Tibial nerve (tissue), 4 donors: Measurements from ENCODE around the gene LRRC27. TPM values are rescaled to one million over a fixed set of nuclear protein-coding genes. Genes with fewer than 3 reads are reported as not detected.
"Not testable (repeated sequence)": the region's sequence is repeated elsewhere in the genome, so short reads cannot be mapped to it uniquely, and the experiment has no call there.

ENCODE experiments used
- DNase-seq, 2 donors: peaks; one replicate each; pipeline ENCODE4 v3.0.0-alpha.2; 2019; ENCODE audit warnings: low spot score in 2 of 2
- H3K27ac ChIP-seq, 4 donors: fragments of 200-600 bp; sonication (generic) in 3 of 4; one replicate each; pipeline ENCODE4 v1.5.1; 2017 to 2019; ENCODE audit warnings: mild to moderate bottlenecking in 1 of 4
- H3K27me3 ChIP-seq, 2 donors: fragments of 200-600 bp; sonication (generic) in 1 of 2; one replicate each; pipeline versions ENCODE4 v1.5.1 to v1.6.0; 2017 to 2019
- H3K36me3 ChIP-seq, 3 donors: fragments of 200-600 bp; sonication (generic); one replicate each; pipeline ENCODE4 v1.5.1; 2018 to 2019
- H3K4me1 ChIP-seq, 4 donors: fragments of 200-600 bp; sonication (generic) in 3 of 4; one replicate each; pipeline ENCODE4 v1.5.1; 2017 to 2019
- H3K4me3 ChIP-seq, 4 donors: fragments of 200-600 bp; sonication (generic) in 3 of 4; one replicate each; pipeline ENCODE4 v1.5.1; 2017 to 2019; ENCODE audit warnings: mild to moderate bottlenecking in 1 of 4, moderate library complexity in 1 of 4
- H3K9me3 ChIP-seq, 4 donors: fragments of 200-600 bp; sonication (generic) in 3 of 4; one replicate each; pipeline ENCODE4 v1.5.1; 2017 to 2019
- EP300 ChIP-seq, 2 donors: sonication (generic); formaldehyde crosslinking; IDR thresholded peaks; one replicate each; pipeline ENCODE4 v1.6.1; 2017; ENCODE audit warnings: antibody characterized with exemption in 2 of 2, mild to moderate bottlenecking in 1 of 2
- POLR2A ChIP-seq, 2 donors: fragments of 450-650 bp; IDR thresholded peaks; one replicate each; pipeline ENCODE4 v1.6.1; 2017; ENCODE audit warnings: antibody characterized with exemption in 2 of 2, mild to moderate bottlenecking in 2 of 2, moderate library complexity in 2 of 2
- WGBS, 2 donors: methylation state at CpG; one replicate each; pipeline ENCODE4 v1.1.5; 2018; 5-methylcytosine and 5-hydroxymethylcytosine counted together
- total RNA-seq, 4 donors: library from RNA; depleted of rRNA; stranded (reverse); fragments of >200 nt; gene quantifications; one replicate each; pipeline ENCODE4 v1.1.0, GENCODE V29; 2016
- TF ChIP-seq, protein P1 (sequence below), 5 experiments: fragments of 200-600 bp in 3 of 5; fragments of 450-650 bp in 2 of 5; sonication (generic) in 3 of 5; IDR thresholded peaks; one replicate each; pipeline ENCODE4 v1.5.1; 2016 to 2019; ENCODE audit warnings: antibody characterized with exemption in 5 of 5, mild to moderate bottlenecking in 3 of 5, moderate library complexity in 2 of 5

Gene LRRC27
- total RNA-seq, 4 donors from 2014 or later: 10.1 to 21.6 (median 17.9) TPM

DNA sequence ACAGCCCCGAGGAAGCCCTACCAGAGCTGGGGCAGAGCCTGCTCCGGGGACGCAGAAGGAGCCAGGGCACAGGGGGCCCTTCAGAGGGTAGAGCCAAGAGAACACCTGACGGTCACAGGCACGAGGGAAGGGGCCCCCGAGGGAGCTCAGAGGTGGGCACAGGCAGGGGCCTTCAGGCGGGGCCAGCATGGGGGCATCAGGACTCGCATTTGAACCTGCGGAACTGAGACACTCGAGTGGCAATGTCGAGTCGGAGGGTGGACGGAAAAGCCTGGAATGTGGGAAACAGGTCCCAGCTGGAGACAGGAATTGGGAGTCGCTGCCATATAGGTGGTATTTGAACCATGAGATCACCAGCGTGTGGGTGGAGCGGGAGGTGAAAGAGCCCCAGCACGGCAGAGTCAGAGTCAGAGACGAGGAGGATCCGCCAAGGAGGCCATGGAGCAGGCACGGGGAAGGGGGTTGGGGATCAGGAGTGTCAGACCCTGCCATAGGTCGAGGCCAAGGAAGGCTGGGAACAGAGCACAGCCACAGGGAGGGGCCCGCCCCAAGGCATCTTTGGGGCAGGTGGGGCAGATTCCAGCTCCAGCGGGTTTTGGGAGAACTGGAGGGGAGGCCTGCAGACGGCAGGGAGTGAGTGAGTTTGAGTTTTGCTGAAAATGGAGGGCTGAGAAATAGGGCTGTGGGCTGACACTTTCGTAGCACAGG, 38.0 kb upstream of the LRRC27 start:
- no peaks in the 10 kb centered on the region for H3K36me3 ChIP-seq
- no peaks in the 10 kb centered on the region for H3K27me3 ChIP-seq
- H3K4me1 ChIP-seq: peaks cover 0 to 9% (median 0%) of the 10 kb centered on the region in 4 donors
- TF ChIP-seq, protein P1, sequence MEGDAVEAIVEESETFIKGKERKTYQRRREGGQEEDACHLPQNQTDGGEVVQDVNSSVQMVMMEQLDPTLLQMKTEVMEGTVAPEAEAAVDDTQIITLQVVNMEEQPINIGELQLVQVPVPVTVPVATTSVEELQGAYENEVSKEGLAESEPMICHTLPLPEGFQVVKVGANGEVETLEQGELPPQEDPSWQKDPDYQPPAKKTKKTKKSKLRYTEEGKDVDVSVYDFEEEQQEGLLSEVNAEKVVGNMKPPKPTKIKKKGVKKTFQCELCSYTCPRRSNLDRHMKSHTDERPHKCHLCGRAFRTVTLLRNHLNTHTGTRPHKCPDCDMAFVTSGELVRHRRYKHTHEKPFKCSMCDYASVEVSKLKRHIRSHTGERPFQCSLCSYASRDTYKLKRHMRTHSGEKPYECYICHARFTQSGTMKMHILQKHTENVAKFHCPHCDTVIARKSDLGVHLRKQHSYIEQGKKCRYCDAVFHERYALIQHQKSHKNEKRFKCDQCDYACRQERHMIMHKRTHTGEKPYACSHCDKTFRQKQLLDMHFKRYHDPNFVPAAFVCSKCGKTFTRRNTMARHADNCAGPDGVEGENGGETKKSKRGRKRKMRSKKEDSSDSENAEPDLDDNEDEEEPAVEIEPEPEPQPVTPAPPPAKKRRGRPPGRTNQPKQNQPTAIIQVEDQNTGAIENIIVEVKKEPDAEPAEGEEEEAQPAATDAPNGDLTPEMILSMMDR (IDR thresholded peaks at IDR 0.05): no peak
- TF ChIP-seq POLR2A (IDR thresholded peaks at IDR 0.05) (no peak), EP300 (IDR thresholded peaks at IDR 0.05) (no peak)
- DNase-seq: no peak
- H3K4me3 ChIP-seq: no peak overlapping the region
- 75 to 78% methylated on average over 25 of the region's 25 CpGs for WGBS, 2 donors
- H3K27ac ChIP-seq: peak overlapping the region in 1 of 4 donors; percentile 27
- H3K9me3 ChIP-seq: peaks cover 0 to 13% (median 2%) of the 10 kb centered on the region in 4 donors

DNA sequence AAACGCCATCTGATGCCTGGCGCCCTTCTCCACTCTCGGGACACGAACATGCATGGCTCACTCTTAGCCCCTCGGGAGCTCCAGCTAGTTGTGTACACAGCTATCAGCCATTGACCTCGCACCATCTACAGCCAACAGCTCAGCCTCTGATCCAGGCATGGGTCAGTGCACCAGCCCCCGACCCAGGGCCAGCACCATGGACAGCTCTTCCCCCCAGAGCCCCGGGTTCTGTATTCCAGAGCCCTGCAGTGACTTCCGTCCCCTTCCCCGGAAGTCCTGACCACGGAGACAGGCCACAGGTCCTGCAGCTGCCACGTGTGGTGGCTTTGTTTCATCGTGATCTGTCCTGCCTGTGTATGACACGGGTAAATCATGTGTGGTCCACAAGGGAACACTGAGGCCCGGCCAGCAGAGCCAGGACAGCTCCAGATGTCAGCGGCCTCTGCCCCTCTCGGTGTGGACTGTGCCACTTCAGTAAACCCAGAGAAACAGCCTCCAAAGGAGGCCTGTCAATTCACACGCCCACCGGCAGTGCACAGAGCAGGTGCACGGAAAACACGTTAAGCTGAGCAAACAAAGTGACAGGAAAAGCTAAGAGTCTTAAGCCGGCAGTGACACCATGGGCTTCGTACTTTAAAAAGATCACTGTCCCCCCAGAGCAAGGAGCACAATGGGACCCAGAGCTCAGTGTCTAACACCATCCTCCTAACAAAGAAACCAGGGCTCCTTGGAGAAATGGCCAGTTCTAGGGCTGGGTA, 37.3 kb upstream of the LRRC27 start:
- DNase-seq: no peak
- Histone ChIP-seq H3K27me3 (no peaks in the 10 kb centered on the region), H3K27ac (no peak overlapping the region), H3K4me1 (peaks cover 0 to 9% (median 0%) of the 10 kb centered on the region in 4 donors), H3K36me3 (no peaks in the 10 kb centered on the region), H3K9me3 (peaks cover 0 to 5% (median under 1%) of the 10 kb centered on the region in 4 donors), H3K4me3 (no peak overlapping the region)
- TF ChIP-seq, protein P1 (IDR thresholded peaks at IDR 0.05): no peak
- TF ChIP-seq POLR2A (IDR thresholded peaks at IDR 0.05): no peak
- no peak for TF ChIP-seq EP300 (IDR thresholded peaks at IDR 0.05)
- WGBS, 2 donors: 75 to 79% methylated on average over 23 of the region's 23 CpGs

DNA sequence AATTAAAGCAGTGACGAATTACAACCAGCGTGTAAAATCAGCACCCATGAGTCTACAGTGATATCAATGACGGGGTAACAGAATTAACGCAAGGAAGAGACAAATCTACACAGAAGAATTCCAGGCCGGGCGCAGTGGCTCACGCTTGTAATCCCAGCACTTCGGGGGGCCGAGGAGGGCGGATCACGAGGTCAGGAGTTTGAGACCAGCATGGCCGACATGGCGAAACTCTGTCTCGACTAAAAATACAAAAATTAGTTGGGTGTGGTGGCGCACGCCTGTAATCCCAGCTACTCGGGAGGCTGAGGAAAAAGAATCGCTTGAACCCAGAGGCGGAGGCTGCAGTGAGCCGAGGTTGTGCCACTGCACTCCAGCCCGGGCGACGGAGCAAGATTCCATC, 36.5 kb upstream of the LRRC27 start:
- H3K4me3 ChIP-seq, H3K9me3 ChIP-seq, H3K4me1 ChIP-seq, H3K27ac ChIP-seq, DNase-seq, H3K27me3 ChIP-seq, H3K36me3 ChIP-seq: not testable (repeated sequence)
- 93 to 95% methylated on average over 23 of the region's 23 CpGs for WGBS, 2 donors

DNA sequence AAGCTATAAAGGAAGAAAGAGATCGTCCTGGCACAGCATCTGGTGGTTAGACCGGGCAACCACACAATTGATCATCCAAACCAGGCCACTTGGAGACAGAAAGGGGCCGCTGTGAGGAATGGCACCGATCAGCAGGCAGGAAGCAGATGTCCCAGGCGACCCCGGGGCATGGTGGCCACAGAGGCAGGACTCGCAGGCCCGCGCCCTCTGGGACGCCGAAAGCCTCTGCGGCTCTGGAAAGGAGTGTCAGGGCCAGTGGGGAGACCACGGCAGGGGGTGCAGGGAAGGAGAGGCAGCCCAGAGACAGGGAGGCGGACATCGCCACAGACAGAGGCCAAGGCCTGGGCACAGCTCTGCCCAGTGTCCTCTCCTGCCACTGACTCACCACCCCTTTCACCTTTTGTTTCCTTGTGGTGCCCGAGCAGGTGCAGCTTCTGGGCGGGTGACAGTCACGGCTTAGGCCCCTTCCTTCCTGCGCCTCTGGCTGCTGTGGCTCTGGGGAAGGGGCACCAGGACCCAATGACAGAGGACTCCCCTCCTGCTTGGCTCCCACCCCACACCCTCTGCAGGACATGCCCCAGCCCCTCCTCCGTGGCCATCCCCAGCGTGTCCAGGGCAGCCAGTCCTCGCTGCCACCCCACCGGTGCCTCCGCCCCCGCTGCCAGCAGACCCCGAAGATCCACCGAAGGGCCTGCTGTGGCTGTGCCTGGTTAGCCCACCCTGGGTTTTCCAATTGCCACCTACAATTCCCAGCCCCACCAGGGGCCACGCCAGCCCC, 35.1 kb upstream of the LRRC27 start:
- Histone ChIP-seq H3K9me3 (no peaks in the 10 kb centered on the region), H3K27ac (no peak overlapping the region), H3K4me3 (no peak overlapping the region), H3K27me3 (no peaks in the 10 kb centered on the region), H3K36me3 (no peaks in the 10 kb centered on the region), H3K4me1 (peaks cover 0 to 9% (median 0%) of the 10 kb centered on the region in 4 donors)
- TF ChIP-seq EP300 (IDR thresholded peaks at IDR 0.05): no peak
- TF ChIP-seq, protein P1 (IDR thresholded peaks at IDR 0.05): no peak
- no peak for TF ChIP-seq POLR2A (IDR thresholded peaks at IDR 0.05)
- 76 to 82% methylated on average over 25 of the region's 28 CpGs for whole genome bisulfite sequencing, 2 donors
- DNase-seq: no peak

DNA sequence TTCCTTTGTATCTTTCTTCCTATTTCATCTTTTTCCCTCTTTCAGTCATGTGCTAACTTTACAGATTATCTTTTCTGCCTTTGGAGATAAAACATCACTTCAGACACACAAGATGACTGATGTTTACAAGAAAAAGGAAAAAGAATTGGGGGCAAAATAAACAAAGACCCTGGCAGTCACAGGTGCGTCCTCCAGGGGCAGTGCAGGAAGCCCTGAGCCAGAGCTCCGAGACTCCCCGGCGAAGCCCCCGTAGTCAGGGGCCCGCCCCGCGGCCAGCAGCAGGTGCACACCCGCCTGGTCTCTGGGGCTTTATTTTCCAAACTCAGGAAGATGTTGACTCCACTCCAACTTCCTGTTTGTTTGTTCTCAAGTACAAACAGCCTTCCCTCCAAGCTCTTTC, 34.5 kb upstream of the LRRC27 start:
- Histone ChIP-seq H3K27me3 (no peaks in the 10 kb centered on the region), H3K27ac (no peak overlapping the region), H3K36me3 (no peaks in the 10 kb centered on the region), H3K4me3 (no peak overlapping the region), H3K4me1 (peaks cover 0 to 9% (median 0%) of the 10 kb centered on the region in 4 donors), H3K9me3 (no peaks in the 10 kb centered on the region)
- no peak for TF ChIP-seq POLR2A (IDR thresholded peaks at IDR 0.05)
- TF ChIP-seq EP300 (IDR thresholded peaks at IDR 0.05): no peak
- TF ChIP-seq, protein P1 (IDR thresholded peaks at IDR 0.05): no peak
- no peak for DNase-seq
- WGBS, 2 donors: 39 to 62% methylated on average over 9 of the region's 9 CpGs
